A204.1 (cell line): ENCODE data around the gene KCNK18.

Source experiments
- FAIRE-seq: peaks from 2 replicates; lab custom pipeline; 2012; peaks lifted over from hg19 to GRCh38; lab: Jason Lieb, UNC

The KCNK18 gene

DNA sequence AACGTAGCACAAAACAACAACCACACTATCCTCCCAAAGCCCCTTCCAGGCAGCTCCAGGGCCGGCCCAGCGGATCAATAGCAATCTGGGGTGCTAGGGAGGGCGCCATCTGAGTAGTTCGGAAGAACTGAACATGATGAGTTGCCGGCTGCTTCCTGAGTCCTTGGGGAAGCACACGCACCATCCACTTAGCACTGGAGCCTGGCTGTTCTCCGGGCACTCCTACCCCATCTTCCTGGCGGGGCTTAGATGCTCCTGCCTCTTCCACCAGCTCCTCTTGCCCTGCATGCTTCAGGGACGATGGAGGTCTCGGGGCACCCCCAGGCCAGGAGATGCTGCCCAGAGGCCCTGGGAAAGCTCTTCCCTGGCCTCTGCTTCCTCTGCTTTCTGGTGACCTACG lies at the start of gene KCNK18:
KCNK18 (plus strand) TSS at position 301 of the 400 bp plus-strand sequence; CDS start at position 301, 0 bp downstream.
- FAIRE-seq, result no peak

GRCh38 chr10:117148284-117148683 lies 49.0 kb upstream of the KCNK18 start:
- no peak for FAIRE-seq

DNA sequence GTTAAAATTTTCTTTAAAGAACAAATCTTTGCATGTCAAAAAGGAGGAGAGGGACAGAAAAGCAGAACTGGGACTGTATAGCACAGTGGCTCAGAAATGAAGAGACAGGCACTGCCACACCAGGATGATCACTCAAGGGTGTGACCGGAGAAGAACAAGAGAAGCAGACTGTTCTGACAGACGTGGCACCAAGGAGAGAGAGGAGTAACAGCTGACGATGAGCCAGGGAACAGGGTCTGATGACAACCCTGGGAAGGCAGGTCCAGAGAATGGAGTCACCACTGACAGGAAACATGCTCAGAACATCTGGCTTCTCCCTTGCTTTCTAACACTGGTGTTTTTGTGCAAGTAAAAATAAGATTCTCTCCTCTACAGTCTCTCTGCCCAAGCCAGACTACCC lies 44.6 kb upstream of the KCNK18 start:
- FAIRE-seq, result no peak

DNA sequence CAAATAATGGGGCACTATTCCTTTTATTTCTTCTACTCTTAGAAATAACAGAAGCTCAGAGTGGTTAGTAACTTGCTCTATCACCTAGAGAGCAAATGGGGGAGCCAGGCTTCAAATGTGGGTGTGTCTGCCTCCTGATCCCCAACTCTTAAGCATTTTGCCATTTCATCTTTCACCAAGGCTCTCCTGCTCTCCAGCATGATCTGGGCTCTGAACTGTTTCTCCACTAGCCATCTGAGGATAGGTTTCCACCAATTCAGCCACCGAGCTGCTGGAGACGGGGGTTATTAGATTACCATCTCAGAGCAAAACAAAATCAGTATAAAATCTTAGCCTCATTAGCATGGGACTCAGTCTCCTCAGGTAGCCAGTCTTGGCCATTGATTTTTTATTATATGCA lies 39.0 kb upstream of the KCNK18 start:
- no peak for FAIRE-seq

DNA sequence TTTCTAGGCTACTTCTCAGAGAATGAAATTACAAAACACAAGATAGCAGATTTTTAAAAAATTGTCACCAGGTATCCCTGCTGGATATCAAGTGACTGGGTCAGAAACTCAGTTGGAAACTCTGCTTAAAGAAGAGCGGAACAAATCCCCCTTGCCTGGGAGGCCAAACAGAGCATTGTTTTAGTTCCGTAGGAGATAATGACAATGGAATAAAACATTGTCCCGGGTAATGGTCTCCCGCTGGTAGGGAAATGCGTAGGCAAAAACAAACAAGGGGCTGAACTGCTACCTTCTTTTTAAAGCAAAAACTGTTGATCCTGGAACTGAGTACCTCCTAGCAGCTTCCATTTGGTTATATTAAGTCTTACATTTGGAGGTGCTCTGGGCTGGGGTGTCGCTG lies 37.9 kb upstream of the KCNK18 start:
- FAIRE-seq, result no peak

GRCh38 chr10:117160567-117160966 lies 36.7 kb upstream of the KCNK18 start:
- FAIRE-seq, result no peak

- no peak for FAIRE-seq
Measured at GRCh38 chr10:117161386-117162033, 35.8 kb upstream of the KCNK18 start.

- FAIRE-seq, result no peak
Measured at GRCh38 chr10:117162093-117163060, 34.9 kb upstream of the KCNK18 start.

- FAIRE-seq, result no peak
Measured at GRCh38 chr10:117163061-117163953, 34.0 kb upstream of the KCNK18 start.

DNA sequence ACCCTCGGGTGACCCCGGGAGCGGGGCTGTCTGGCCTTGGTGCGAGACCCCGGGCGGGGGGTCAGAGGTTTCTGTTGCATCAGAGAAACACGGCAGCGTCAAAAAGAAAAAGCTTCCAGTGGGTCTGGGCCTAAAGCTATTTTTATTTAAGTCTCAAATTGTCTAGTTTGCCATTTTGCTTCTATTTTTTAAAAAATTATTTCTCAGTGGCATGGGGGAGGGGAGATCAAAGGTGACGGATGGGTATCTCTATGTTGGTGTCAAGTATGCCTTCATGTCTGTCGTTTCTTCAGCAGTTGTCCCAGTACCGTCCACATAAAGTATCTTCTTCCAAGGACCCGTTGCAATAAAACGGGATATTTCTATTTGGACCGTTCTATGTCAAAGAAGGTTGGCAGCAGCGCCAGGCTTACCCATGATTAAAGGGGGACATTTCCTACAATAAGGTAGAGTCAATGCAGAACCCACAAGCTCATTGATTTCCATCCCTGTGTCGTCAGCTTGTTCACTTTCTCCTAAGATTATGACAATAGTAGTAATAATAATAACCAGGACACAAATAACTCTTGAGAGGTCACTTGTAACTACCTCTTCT lies 33.2 kb upstream of the KCNK18 start:
- FAIRE-seq, result no peak

- no peak for FAIRE-seq
Measured at GRCh38 chr10:117164592-117165537, 32.4 kb upstream of the KCNK18 start.

- FAIRE-seq, result no peak
Measured at GRCh38 chr10:117165538-117166417, 31.5 kb upstream of the KCNK18 start.

DNA sequence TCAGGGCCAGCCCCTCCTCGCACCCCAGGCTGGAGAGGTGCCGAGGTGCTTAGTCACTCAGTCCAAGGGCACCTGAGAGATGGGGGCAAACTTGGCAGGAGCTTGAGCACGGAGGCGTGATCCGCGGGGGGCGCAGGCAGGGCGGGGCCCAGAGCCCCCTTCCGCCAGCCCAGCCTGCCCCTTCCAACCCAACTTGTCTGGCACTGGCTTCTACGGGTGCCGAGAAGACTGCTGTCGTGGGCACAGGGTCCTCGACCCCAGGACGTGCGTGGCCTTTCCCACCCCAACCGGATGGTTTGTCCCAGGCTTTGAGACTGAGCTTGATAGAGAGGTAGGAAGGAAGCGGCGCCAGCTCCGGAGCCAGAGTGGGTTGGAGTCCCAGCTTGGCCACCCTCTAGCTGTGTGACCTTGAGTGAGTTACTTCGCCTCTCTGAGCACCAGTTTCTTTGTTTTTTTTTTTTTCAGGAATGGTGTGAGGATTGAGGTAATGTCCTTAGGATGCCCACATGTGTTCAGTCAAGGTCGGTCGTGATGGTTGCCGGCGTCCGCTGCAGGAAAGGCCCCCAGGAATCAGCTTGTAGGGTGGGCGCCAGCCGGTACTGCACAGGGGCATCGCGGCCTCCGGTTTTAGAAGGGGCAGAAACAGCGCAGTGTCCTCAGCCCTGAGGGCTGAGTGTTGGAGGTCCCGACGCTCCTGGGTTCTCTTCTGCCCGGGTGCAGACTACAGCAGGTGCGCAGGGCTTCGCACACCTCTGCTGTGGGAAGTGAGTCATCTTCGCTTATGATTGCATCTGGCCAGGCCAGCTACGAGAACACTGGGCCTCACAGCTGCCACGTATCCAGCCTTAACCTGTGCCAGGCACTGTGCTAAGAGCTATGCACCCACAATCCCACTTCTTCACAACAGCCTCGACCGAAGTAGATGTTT lies 30.6 kb upstream of the KCNK18 start:
- no peak for FAIRE-seq

- no peak for FAIRE-seq
Measured at GRCh38 chr10:117167346-117167788, 29.9 kb upstream of the KCNK18 start.

GRCh38 chr10:117167789-117168674 lies 29.3 kb upstream of the KCNK18 start:
- no peak for FAIRE-seq

DNA sequence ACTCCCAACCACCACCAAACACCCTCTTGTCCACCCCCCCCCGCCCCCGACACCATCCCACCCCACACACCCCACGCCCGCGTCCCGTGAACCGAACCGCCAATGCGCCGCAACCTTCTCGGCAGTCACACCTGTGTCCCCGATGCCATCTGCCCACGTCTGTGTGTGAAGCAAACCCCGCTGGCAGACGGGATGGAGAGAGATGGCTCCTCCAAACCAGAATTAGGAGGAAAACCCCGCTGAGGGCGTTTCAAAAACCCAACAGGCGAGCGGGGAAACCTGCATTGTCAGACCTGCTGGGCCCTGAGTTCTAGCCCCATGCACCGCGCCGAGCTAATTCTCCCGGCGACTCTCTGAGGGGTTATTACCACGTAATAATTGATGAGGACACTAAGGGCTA lies 28.6 kb upstream of the KCNK18 start:
- no peak for FAIRE-seq

- FAIRE-seq, result no peak
Measured at GRCh38 chr10:117169480-117169879, 27.8 kb upstream of the KCNK18 start.

DNA sequence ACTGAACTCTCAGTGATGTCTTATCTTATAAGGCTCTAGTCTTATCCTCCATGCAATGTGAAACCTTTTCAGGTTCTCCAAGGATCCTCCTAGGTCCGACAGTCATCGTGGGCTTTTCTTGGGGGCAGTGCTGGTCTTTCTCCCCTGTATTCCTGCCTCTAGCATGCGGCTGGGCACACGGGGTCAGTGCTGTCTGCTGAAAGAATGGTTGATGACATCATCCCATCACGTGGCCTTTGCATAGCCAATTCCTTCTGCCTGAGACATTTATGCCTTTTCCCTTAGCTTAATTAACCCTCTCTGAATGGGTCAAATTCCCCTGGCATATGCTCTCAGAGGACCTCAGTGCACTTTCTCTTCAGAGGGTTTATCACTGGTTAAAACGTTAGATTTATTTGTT lies 27.0 kb upstream of the KCNK18 start:
- FAIRE-seq, result no peak
